Activated CD4-positive, alpha-beta T cell treated with anti-CD3 and anti-CD28 coated beads, Interleukin-2, Interleukin-6, amounts not matched to agents 100 ng/mL and 50 ng/mL, durations not matched to agents 16 hours and 8 hours (primary cell): ENCODE measurements around the gene CLIP2.
"Not testable (repeated sequence)": the region's sequence is repeated elsewhere in the genome, so short reads cannot be mapped to it uniquely, and the experiment has no call there.

ENCODE experiments used
- DNase-seq: peaks from one replicate; pipeline ENCODE4 v3.0.0-alpha.2; 2020

Gene CLIP2

GRCh38 chr7:74338366-74339108 lies 49.3 kb downstream of the CLIP2 start:
- no peak for DNase-seq

- DNase-seq = not testable (repeated sequence)
Measured at GRCh38 chr7:74339648-74340047, 50.4 kb downstream of the CLIP2 start.

- peak; percentile 30 for DNase-seq
Measured at GRCh38 chr7:74343281-74344131, 54.3 kb downstream of the CLIP2 start.

GRCh38 chr7:74344132-74344496 lies 54.9 kb downstream of the CLIP2 start:
- no peak for DNase-seq

- DNase-seq = no peak
Measured at GRCh38 chr7:74344786-74345185, 55.6 kb downstream of the CLIP2 start.

- DNase-seq = no peak
Measured at GRCh38 chr7:74345970-74346369, 56.8 kb downstream of the CLIP2 start.

- no peak for DNase-seq
Measured at GRCh38 chr7:74349621-74350020, 60.4 kb downstream of the CLIP2 start.

GRCh38 chr7:74350751-74351150 lies 61.5 kb downstream of the CLIP2 start:
- DNase-seq = no peak

- DNase-seq = no peak
Measured at GRCh38 chr7:74351836-74352235, 62.6 kb downstream of the CLIP2 start.

- DNase-seq = not testable (repeated sequence)
Measured at GRCh38 chr7:74352551-74353138, 63.4 kb downstream of the CLIP2 start.

- DNase-seq = no peak
Measured at GRCh38 chr7:74354009-74354408, 64.8 kb downstream of the CLIP2 start.

- no peak for DNase-seq
Measured at GRCh38 chr7:74355091-74355490, 65.9 kb downstream of the CLIP2 start.

GRCh38 chr7:74356589-74357315 lies 67.5 kb downstream of the CLIP2 start:
- DNase-seq = no peak

- no peak for DNase-seq
Measured at GRCh38 chr7:74360008-74360407, 70.8 kb downstream of the CLIP2 start.

GRCh38 chr7:74362266-74362665 lies 73.1 kb downstream of the CLIP2 start:
- DNase-seq = no peak

- DNase-seq = no peak
Measured at GRCh38 chr7:74364061-74364460, 74.9 kb downstream of the CLIP2 start.

- no peak for DNase-seq
Measured at GRCh38 chr7:74365322-74366022, 76.3 kb downstream of the CLIP2 start.

GRCh38 chr7:74371381-74372341 lies 82.5 kb downstream of the CLIP2 start:
- DNase-seq = no peak

GRCh38 chr7:74372511-74373111 lies 83.4 kb downstream of the CLIP2 start:
- no peak for DNase-seq

- DNase-seq = no peak
Measured at GRCh38 chr7:74373536-74373935, 84.3 kb downstream of the CLIP2 start.

GRCh38 chr7:74375726-74376220 lies 86.6 kb downstream of the CLIP2 start:
- no peak for DNase-seq
